H1 (cell line): ENCODE measurements around the gene EGF. TPM values are rescaled to one million over a fixed set of nuclear protein-coding genes. Genes with fewer than 3 reads are reported as not detected.

Experiments used
- CTCF ChIA-PET: fragments of 300-600 bp; sonication (Branson Sonifier 250); formaldehyde crosslinking; loops from one replicate; lab custom pipeline; 2021; ENCODE audit not compliant: partially characterized antibody; lab: Charles Lee
- POLR2A ChIA-PET: fragments of 300-600 bp; sonication (Branson Sonifier 250); formaldehyde crosslinking; loops from one replicate; lab custom pipeline; 2021; ENCODE audit warnings: inconsistent platforms; ENCODE audit not compliant: partially characterized antibody; lab: Charles Lee
- DNase-seq, 2 experiments: peaks; one replicate each; pipeline versions ENCODE4 v3.0.0 to v3.0.0-alpha.2; 2010 to 2022; ENCODE audit warnings: low spot score in 2 of 2, low read depth in 1 of 2, mixed read lengths in 1 of 2
- FAIRE-seq: peaks from 2 replicates; lab custom pipeline; 2011; peaks lifted over from hg19 to GRCh38; lab: Jason Lieb, UNC
- H2AFZ ChIP-seq: 2 replicates; pipeline ENCODE4 v1.8.1; 2012; ENCODE audit warnings: low read length, inconsistent platforms
- H2AK5ac ChIP-seq: 2 replicates; pipeline ENCODE4 v1.6.1; 2013; ENCODE audit warnings: low read depth, low read length
- H2BK120ac ChIP-seq: replicated peaks from 2 replicates; pipeline ENCODE3; 2013; ENCODE audit warnings: low read depth, low read length, inconsistent platforms
- H2BK12ac ChIP-seq: 2 replicates; pipeline ENCODE4 v1.6.1; 2013; ENCODE audit warnings: low read depth, low read length
- H2BK15ac ChIP-seq: 2 replicates; pipeline ENCODE4 v1.6.1; 2013; ENCODE audit warnings: low read length
- H2BK20ac ChIP-seq: 2 replicates; pipeline ENCODE4 v1.6.1; 2013; ENCODE audit warnings: low read length
- H2BK5ac ChIP-seq: 2 replicates; pipeline ENCODE4 v1.6.1; 2013; ENCODE audit warnings: low read depth, low read length
- H3K14ac ChIP-seq: 2 replicates; pipeline ENCODE4 v1.6.1; 2013; ENCODE audit warnings: inconsistent platforms; ENCODE audit not compliant: insufficient read length
- H3K18ac ChIP-seq: 2 replicates; pipeline ENCODE4 v1.6.1; 2013; ENCODE audit warnings: low read length; ENCODE audit errors: extremely low read depth
- H3K23ac ChIP-seq: 2 replicates; pipeline ENCODE4 v1.6.1; 2013; ENCODE audit warnings: inconsistent platforms; ENCODE audit not compliant: insufficient read length
- H3K23me2 ChIP-seq: 2 replicates; pipeline ENCODE4 v1.6.1; 2013; ENCODE audit warnings: low read depth, low read length
- H3K27ac ChIP-seq: 2 replicates; pipeline ENCODE4 v1.6.1; 2011; ENCODE audit warnings: low read depth, low read length, inconsistent platforms
- H3K27me3 ChIP-seq, 4 experiments: replicated peaks in 1 of 4; 1 replicate in 1 of 4; 2 replicates in 3 of 4; pipeline versions ENCODE4 v1.6.1 to v1.8.1; 2011 to 2013; ENCODE audit warnings: low read length in 3 of 4, mild to moderate bottlenecking in 3 of 4, inconsistent platforms in 2 of 4, mixed read lengths in 2 of 4, moderate library complexity in 1 of 4; ENCODE audit not compliant: control insufficient read depth in 3 of 4, insufficient read depth in 3 of 4; ENCODE audit errors: extremely low read depth in 1 of 4
- H3K36me3 ChIP-seq, 4 experiments: 2 replicates each; pipeline versions ENCODE4 v1.6.1 to v1.8.1; 2011 to 2013; ENCODE audit warnings: mild to moderate bottlenecking in 4 of 4, low read length in 3 of 4, moderate library complexity in 2 of 4, control low read depth in 1 of 4, inconsistent platforms in 1 of 4; ENCODE audit not compliant: insufficient read depth in 4 of 4, control insufficient read depth in 2 of 4
- H3K4ac ChIP-seq: replicated peaks from 2 replicates; pipeline ENCODE3; 2013; ENCODE audit warnings: low read length, low read depth, mixed read lengths, inconsistent platforms; ENCODE audit not compliant: insufficient read length
- H3K4me1 ChIP-seq, 4 experiments: replicated peaks in 1 of 4; 1 replicate in 1 of 4; 2 replicates in 3 of 4; pipeline versions ENCODE4 v1.6.1 to v1.8.1; 2011 to 2013; ENCODE audit warnings: low read length in 3 of 4, inconsistent platforms in 2 of 4, mixed read lengths in 1 of 4; ENCODE audit not compliant: insufficient read depth in 4 of 4, control insufficient read depth in 3 of 4
- H3K4me2 ChIP-seq, 2 experiments: 2 replicates each; pipeline versions ENCODE4 v1.6.1 to v1.8.1; 2011 to 2013; ENCODE audit warnings: low read depth in 2 of 2, low read length in 2 of 2, control low read depth in 1 of 2, inconsistent platforms in 1 of 2, mild to moderate bottlenecking in 1 of 2; ENCODE audit not compliant: insufficient read depth in 1 of 2
- H3K4me3 ChIP-seq, 4 experiments: fragments of 200-600, 300-600 bp in 1 of 4; sonication (generic), shearing (Covaris generic), sonication (Bioruptor Twin) in 1 of 4; 2 replicates each; pipeline versions ENCODE4 v1.5.1 to v1.8.1; 2011 to 2016; ENCODE audit warnings: low read length in 4 of 4, low read depth in 3 of 4, control low read depth in 2 of 4, inconsistent platforms in 2 of 4, mild to moderate bottlenecking in 2 of 4, mixed read lengths in 1 of 4, moderate library complexity in 1 of 4; ENCODE audit not compliant: insufficient read depth in 2 of 4; ENCODE audit errors: extremely low read depth in 1 of 4
- H3K56ac ChIP-seq: replicated peaks from 2 replicates; pipeline ENCODE3; 2013; ENCODE audit warnings: low read depth, mild to moderate bottlenecking, mixed read lengths, low read length, inconsistent platforms; ENCODE audit not compliant: insufficient read length
- H3K79me1 ChIP-seq: 2 replicates; pipeline ENCODE4 v1.6.1; 2013; ENCODE audit warnings: low read depth, low read length, control low read depth
- H3K79me2 ChIP-seq, 2 experiments: 2 replicates each; pipeline versions ENCODE4 v1.6.1 to v1.8.1; 2012 to 2013; ENCODE audit warnings: low read length in 2 of 2, mild to moderate bottlenecking in 2 of 2, inconsistent platforms in 1 of 2; ENCODE audit not compliant: insufficient read depth in 2 of 2, control insufficient read depth in 1 of 2
- H3K9ac ChIP-seq, 4 experiments: replicated peaks in 1 of 4; 1 replicate in 1 of 4; 2 replicates in 3 of 4; pipeline versions ENCODE4 v1.6.1 to v1.8.1; 2011 to 2013; ENCODE audit warnings: low read depth in 3 of 4, low read length in 3 of 4, control low read depth in 2 of 4, mild to moderate bottlenecking in 2 of 4, moderate library complexity in 2 of 4, inconsistent platforms in 1 of 4; ENCODE audit errors: extremely low read depth in 1 of 4
- H3K9me3 ChIP-seq, 2 experiments: 2 replicates each; pipeline versions ENCODE4 v1.6.1 to v1.8.1; 2012 to 2013; ENCODE audit warnings: mild to moderate bottlenecking in 2 of 2, moderate library complexity in 2 of 2, control low read depth in 1 of 2, inconsistent platforms in 1 of 2, low read depth in 1 of 2, low read length in 1 of 2, mixed read lengths in 1 of 2; ENCODE audit not compliant: insufficient read depth in 2 of 2
- H4K20me1 ChIP-seq, 2 experiments: replicated peaks in 1 of 2; 2 replicates each; pipeline versions ENCODE3 to v1.8.1; 2011 to 2013; ENCODE audit warnings: inconsistent platforms in 2 of 2, low read length in 2 of 2, mild to moderate bottlenecking in 1 of 2; ENCODE audit not compliant: insufficient read depth in 2 of 2, control insufficient read depth in 1 of 2
- H4K5ac ChIP-seq: 2 replicates; pipeline ENCODE4 v1.6.1; 2013; ENCODE audit warnings: low read length, low read depth, mixed read lengths, inconsistent platforms; ENCODE audit not compliant: insufficient read length
- H4K8ac ChIP-seq: 2 replicates; pipeline ENCODE4 v1.8.0; 2013; ENCODE audit warnings: mild to moderate bottlenecking, moderate library complexity, low read length, inconsistent platforms; ENCODE audit not compliant: insufficient read depth; ENCODE audit errors: extremely low read depth
- H4K91ac ChIP-seq: replicated peaks from 2 replicates; pipeline ENCODE3; 2013; ENCODE audit warnings: low read length, mixed read lengths, inconsistent platforms; ENCODE audit not compliant: insufficient read length
- WGBS, 2 experiments: shearing (Covaris generic) in 1 of 2; methylation state at CpG; one replicate each; pipeline versions ENCODE4 v1.1.6 to v1.1.7; 2013 to 2015; ENCODE audit warnings: low lambda C conversion rate in 2 of 2, mixed read lengths in 2 of 2, inconsistent platforms in 1 of 2, low coverage in 1 of 2, missing lambda C conversion rate in 1 of 2; ENCODE audit not compliant: insufficient replicate concordance in 2 of 2, insufficient coverage in 1 of 2, insufficient read length in 1 of 2; ENCODE audit errors: extremely low coverage in 1 of 2, missing lambda C conversion rate in 1 of 2; 5-methylcytosine and 5-hydroxymethylcytosine counted together
- polyA plus RNA-seq, 7 experiments: library from polyadenylated mRNA; depleted of rRNA in 3 of 7; stranded (reverse) in 5 of 7; unstranded in 2 of 7; fragments of >200 nt in 5 of 7; fragments of 200-250 nt in 2 of 7; gene quantifications; 1 replicate in 5 of 7; 2 replicates in 1 of 7; 4 replicates in 1 of 7; pipeline versions ENCODE4 v1.2.1 to v1.2.3, GENCODE V29; 2011 to 2013; ENCODE audit warnings: missing spikeins in 2 of 7, mixed read lengths in 2 of 7
- total RNA-seq: library from RNA; stranded (reverse); fragmentation: NEBNext Ultra II Directional; extraction: Animal tissue kit (Norgen Biotek cat#: 25700); gene quantifications from 2 replicates; pipeline ENCODE4 v1.2.1, GENCODE V29; 2021

The EGF gene
- total and polyA plus RNA-seq, 2 of the 8 experiments (the other 6 are each of a cell fraction or from before 2014, with no cell fraction given), result 1.5 to 2.6 TPM

DNA sequence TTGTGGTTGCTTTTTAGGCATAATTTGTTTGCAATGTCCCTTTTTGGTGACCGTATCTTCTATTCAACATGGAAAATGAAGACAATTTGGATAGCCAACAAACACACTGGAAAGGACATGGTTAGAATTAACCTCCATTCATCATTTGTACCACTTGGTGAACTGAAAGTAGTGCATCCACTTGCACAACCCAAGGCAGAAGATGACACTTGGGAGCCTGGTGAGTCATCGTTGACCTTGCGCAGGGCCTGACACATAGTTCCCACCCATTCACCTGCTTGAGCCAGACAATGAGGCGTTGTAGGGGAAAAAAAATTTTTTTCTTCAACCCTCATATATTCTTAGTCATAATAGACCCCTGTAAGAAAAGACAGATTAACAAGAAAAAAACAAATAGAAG lies 32.4 kb downstream of the EGF start:
- Histone ChIP-seq H4K5ac (no peak overlapping the region), H3K4ac (no peak overlapping the region), H4K20me1 (no peaks in the 10 kb centered on the region), H3K27me3 (no peaks in the 10 kb centered on the region), H3K79me2 (no peaks in the 10 kb centered on the region), H3K36me3 (no peaks in the 10 kb centered on the region), H2BK20ac (no peak overlapping the region), H2BK15ac (peak overlapping the region; percentile 53; the same call in 1 of the 2 replicates), H3K23me2 (no peaks in the 10 kb centered on the region; the same call in 1 of the 2 replicates), H3K27ac (no peak overlapping the region), H2BK120ac (no peak overlapping the region), H3K4me3 (no peak overlapping the region), H3K9ac (no peak overlapping the region), H4K8ac (no peak overlapping the region), H2AFZ (no peak overlapping the region), H3K4me2 (no peak overlapping the region), H3K23ac (no peak overlapping the region), H4K91ac (no peak overlapping the region), H3K79me1 (no peaks in the 10 kb centered on the region), H3K4me1 (no peaks in the 10 kb centered on the region), H2BK12ac (no peak overlapping the region), H3K9me3 (no peaks in the 10 kb centered on the region), H3K56ac (no peak overlapping the region), H2AK5ac (no peak overlapping the region), H3K14ac (no peak overlapping the region), H2BK5ac (no peak overlapping the region), H3K18ac (no peak overlapping the region)
- FAIRE-seq (no peak), DNase-seq (no peak)
- CTCF ChIA-PET, result interaction anchor here (1.1 kb wide), 1 partner anchor 572 kb away, joined by 3 read pairs; no protein-coding TSS in a partner anchor
- 57% methylated on average over 4 of the region's 4 CpGs; no CpG with 5 or more reads in 1 of the 2 experiments for WGBS, 2 experiments
- POLR2A ChIA-PET, result no interaction called here
